NCI-H146 treated with DMSO at 0.1 percent for 48 hours (cell line): Measurements from ENCODE around the gene DGKZ.
"Not testable (repeated sequence)": the region's sequence is repeated elsewhere in the genome, so short reads cannot be mapped to it uniquely, and the experiment has no call there.

Experiments
- DNase-seq: peaks from one replicate; lab custom pipeline; 2025; ENCODE audit not compliant: unreplicated experiment; lab: John Stamatoyannopoulos, UW

The DGKZ gene

GRCh38 chr11:46364791-46365190 lies 17.5 kb downstream of the DGKZ start:
- DNase-seq: no peak

- no peak for DNase-seq
Observed at GRCh38 chr11:46366260-46366659, 19.0 kb downstream of the DGKZ start.

GRCh38 chr11:46366661-46367161 lies 19.4 kb downstream of the DGKZ start:
- DNase-seq: no peak

GRCh38 chr11:46367244-46367915 lies 20.1 kb downstream of the DGKZ start:
- no peak for DNase-seq

GRCh38 chr11:46367916-46368267 lies 20.6 kb downstream of the DGKZ start:
- DNase-seq: no peak

GRCh38 chr11:46369458-46370152 lies 22.3 kb downstream of the DGKZ start:
- DNase-seq: no peak

- no peak for DNase-seq
Observed at GRCh38 chr11:46370253-46370652, 23.0 kb downstream of the DGKZ start.

- not testable (repeated sequence) for DNase-seq
Observed at GRCh38 chr11:46371262-46371661, 24.0 kb downstream of the DGKZ start.

- no peak for DNase-seq
Observed at GRCh38 chr11:46372086-46372485, 24.8 kb downstream of the DGKZ start.

GRCh38 chr11:46372501-46372900 lies 25.2 kb downstream of the DGKZ start:
- DNase-seq: not testable (repeated sequence)

- no peak for DNase-seq
Observed at GRCh38 chr11:46373787-46374740, 26.8 kb downstream of the DGKZ start.

GRCh38 chr11:46374815-46375214 lies 27.6 kb downstream of the DGKZ start:
- no peak for DNase-seq

- no peak for DNase-seq
Observed at GRCh38 chr11:46375392-46376101, 28.3 kb downstream of the DGKZ start.

- no peak for DNase-seq
Observed at GRCh38 chr11:46376258-46377050, 29.2 kb downstream of the DGKZ start.

GRCh38 chr11:46377290-46377689 lies 30.0 kb downstream of the DGKZ start:
- no peak for DNase-seq

- DNase-seq: no peak
Observed at GRCh38 chr11:46377831-46378230, 30.6 kb downstream of the DGKZ start.

GRCh38 chr11:46378296-46378695 lies 31.0 kb downstream of the DGKZ start:
- DNase-seq: no peak

GRCh38 chr11:46378811-46379481 lies 31.7 kb downstream of the DGKZ start:
- no peak for DNase-seq

- not testable (repeated sequence) for DNase-seq
Observed at GRCh38 chr11:46379482-46380293, 32.4 kb downstream of the DGKZ start.
